22Rv1 (cell line): ENCODE results near the gene USH2A.

Source experiments
- ZFX ChIP-seq: fragments of 450-650 bp; IDR thresholded peaks from 2 replicates; pipeline ENCODE4 v1.6.1; 2017; ENCODE audit warnings: antibody characterized with exemption, borderline replicate concordance
- TF ChIP-seq, protein P1 (sequence below): fragments of 450-650 bp; IDR thresholded peaks from 2 replicates; pipeline ENCODE4 v1.5.1; 2017; ENCODE audit warnings: mild to moderate bottlenecking

DNA sequence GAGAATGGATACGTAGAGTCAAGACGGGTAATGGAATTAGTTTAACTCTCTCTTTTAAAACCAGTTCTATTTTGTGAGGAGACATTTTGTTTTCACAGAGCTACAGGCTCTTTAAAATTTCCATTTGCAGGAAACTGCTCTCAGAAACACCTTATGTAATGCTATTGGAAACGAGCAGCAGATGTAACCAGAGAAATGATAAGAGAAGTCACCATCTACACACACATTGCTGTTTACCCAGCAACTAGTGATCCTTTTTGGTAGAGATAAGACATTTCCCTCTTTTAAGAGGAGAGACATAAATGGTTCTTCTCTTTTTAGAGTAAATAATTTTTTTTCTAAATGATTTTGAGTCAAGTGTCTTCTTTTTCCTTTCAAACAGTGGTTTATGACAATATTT lies 775.5 kb downstream of the USH2A start:
- TF ChIP-seq, protein P1, sequence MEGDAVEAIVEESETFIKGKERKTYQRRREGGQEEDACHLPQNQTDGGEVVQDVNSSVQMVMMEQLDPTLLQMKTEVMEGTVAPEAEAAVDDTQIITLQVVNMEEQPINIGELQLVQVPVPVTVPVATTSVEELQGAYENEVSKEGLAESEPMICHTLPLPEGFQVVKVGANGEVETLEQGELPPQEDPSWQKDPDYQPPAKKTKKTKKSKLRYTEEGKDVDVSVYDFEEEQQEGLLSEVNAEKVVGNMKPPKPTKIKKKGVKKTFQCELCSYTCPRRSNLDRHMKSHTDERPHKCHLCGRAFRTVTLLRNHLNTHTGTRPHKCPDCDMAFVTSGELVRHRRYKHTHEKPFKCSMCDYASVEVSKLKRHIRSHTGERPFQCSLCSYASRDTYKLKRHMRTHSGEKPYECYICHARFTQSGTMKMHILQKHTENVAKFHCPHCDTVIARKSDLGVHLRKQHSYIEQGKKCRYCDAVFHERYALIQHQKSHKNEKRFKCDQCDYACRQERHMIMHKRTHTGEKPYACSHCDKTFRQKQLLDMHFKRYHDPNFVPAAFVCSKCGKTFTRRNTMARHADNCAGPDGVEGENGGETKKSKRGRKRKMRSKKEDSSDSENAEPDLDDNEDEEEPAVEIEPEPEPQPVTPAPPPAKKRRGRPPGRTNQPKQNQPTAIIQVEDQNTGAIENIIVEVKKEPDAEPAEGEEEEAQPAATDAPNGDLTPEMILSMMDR = no peak
- TF ChIP-seq ZFX = no peak
